ENCODE data around the gene RILPL2. TPM values are rescaled to one million over a fixed set of nuclear protein-coding genes. Genes with fewer than 3 reads are reported as not detected.
"Not testable (repeated sequence)": the region's sequence is repeated elsewhere in the genome, so short reads cannot be mapped to it uniquely, and the experiment has no call there.

RILPL2 gene
- total RNA-seq, 1 donor from 2014 or later: 1.9 TPM

DNA sequence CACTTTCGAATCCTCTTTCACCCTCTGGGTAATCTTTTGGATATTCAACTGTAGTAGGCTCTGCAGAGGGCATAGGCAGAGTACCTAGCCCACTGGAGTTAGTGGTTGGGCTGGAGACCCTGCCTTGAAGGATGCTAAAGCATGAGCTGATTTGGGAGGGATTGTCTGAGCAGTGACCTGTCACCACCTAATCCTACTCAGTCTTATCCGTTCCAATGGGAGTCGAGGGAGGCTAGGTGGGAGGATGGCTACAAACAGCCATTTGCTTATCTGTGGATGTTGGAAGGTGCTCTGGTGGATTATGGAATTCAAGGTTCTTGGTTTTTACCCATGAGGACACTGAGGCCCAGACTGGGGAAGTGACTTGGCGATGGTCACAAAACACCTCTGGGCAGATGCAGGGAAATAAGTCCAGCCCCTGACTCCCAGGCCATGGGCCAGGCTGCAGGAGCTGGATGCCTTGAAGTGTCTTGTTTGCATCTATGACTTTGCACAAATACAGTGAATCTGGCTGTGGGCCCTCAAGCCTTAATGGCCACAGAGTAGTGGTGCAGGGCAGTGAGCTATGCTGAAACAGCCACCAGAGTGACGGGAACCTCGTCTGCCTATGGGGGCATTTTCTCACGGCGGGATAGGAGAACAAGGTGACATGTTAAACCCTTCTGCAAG is 48.8 kb downstream of the RILPL2 start:
- Mint-ChIP-seq H3K27me3 (ENCODE audit: low read depth) (no peaks in the 10 kb centered on the region), H3K4me1 (peaks cover 46% of the 10 kb centered on the region), H3K9me3 (no peaks in the 10 kb centered on the region), H3K4me3 (peak overlapping the region; percentile 97), H3K36me3 (ENCODE audit: low read depth) (peaks cover 1% of the 10 kb centered on the region), H3K27ac (ENCODE audit: unreplicated experiment) (peak overlapping the region; percentile 91)
- DNase-seq (ENCODE audit: low read depth, low spot score): no peak
- TF ChIP-seq, protein P1, sequence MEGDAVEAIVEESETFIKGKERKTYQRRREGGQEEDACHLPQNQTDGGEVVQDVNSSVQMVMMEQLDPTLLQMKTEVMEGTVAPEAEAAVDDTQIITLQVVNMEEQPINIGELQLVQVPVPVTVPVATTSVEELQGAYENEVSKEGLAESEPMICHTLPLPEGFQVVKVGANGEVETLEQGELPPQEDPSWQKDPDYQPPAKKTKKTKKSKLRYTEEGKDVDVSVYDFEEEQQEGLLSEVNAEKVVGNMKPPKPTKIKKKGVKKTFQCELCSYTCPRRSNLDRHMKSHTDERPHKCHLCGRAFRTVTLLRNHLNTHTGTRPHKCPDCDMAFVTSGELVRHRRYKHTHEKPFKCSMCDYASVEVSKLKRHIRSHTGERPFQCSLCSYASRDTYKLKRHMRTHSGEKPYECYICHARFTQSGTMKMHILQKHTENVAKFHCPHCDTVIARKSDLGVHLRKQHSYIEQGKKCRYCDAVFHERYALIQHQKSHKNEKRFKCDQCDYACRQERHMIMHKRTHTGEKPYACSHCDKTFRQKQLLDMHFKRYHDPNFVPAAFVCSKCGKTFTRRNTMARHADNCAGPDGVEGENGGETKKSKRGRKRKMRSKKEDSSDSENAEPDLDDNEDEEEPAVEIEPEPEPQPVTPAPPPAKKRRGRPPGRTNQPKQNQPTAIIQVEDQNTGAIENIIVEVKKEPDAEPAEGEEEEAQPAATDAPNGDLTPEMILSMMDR (conservative IDR thresholded peaks at IDR 0.05): no peak

DNA sequence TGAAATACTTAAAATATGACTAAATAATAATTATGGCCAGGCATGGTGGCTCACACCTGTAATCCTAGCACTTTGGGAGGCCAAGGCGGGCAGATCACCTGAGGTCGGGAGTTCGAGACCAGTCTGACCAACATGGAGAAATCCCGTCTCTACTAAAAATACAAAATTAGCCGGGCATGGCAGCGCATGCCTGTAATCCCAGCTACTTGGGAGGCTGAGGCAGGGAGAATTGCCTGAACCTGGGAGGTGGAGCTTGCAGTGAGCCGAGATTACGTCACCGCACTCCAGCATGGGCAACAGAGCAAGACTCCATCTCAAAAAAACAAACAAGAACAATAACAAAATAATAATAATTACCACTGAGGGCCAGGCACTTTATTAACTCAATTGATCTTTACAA is 50.9 kb downstream of the RILPL2 start:
- H3K4me1 Mint-ChIP-seq: peaks cover 29% of the 10 kb centered on the region
- H3K4me3 Mint-ChIP-seq: peak overlapping the region; percentile 97
- not testable (repeated sequence) for DNase-seq (ENCODE audit: low read depth, low spot score); H3K27ac Mint-ChIP-seq (ENCODE audit: unreplicated experiment); H3K9me3 Mint-ChIP-seq; H3K36me3 Mint-ChIP-seq (ENCODE audit: low read depth); H3K27me3 Mint-ChIP-seq (ENCODE audit: low read depth)

DNA sequence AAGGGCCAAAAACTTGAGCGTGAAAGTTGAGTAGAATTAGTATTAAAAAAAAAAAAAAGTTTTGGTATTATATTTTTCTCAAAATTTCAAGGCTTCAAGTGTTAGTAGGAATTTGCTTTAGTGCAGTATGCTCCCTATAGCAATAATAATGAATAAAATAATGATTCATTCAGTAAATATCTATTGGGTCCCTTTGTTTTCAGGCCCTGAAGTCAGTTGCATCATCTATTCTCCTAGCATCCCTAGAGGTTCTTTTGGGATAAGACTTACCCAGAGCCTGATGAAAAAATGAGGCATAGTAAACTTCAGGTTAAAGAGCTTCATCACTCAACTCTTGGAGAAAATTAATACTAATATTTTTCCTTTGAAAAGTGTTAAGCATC is 51.5 kb downstream of the RILPL2 start:
- H3K4me1 Mint-ChIP-seq: peaks cover 23% of the 10 kb centered on the region
- H3K36me3 Mint-ChIP-seq (ENCODE audit: low read depth): no peaks in the 10 kb centered on the region
- peak overlapping the region; percentile 97 for H3K4me3 Mint-ChIP-seq
- TF ChIP-seq, protein P1 (conservative IDR thresholded peaks at IDR 0.05): peak; percentile 23
- no peaks in the 10 kb centered on the region for H3K27me3 Mint-ChIP-seq (ENCODE audit: low read depth)
- H3K9me3 Mint-ChIP-seq: no peaks in the 10 kb centered on the region
- no peak for DNase-seq (ENCODE audit: low read depth, low spot score)
- H3K27ac Mint-ChIP-seq (ENCODE audit: unreplicated experiment): no peak overlapping the region

DNA sequence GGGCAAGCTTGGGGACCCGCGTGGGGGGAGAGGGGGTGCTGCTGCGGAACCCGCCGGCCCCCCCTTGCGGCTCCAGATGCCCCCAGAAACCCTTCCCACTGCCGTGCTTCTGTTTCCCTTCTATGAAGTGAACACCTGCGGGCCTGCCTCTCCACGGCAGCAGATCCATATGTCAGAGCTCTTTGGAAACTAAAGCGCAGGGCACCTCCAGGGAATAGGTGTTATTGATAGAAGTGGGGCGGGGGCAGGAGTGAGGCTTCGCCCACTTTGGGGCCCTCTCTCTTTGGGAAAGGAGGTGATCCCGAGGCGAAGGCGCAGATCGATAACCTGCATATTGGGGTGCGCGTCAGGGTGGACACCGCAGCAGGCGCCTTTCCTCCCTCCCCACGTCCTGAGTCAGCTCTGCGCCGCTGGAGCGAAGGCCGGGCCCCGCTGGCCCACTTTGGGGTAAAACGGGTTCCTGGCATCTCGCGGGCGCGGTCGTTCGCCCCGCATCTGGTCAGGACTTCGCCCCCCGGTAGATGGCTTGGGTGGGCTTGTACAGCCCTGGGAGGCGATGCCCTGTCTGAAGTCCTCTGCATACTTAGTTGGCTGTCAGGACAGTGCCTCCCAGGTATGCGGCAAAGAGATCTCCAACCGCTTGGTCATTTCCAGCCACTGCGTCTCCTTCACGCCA is 52.0 kb downstream of the RILPL2 start:
- DNase-seq (ENCODE audit: low read depth, low spot score): no peak
- H3K4me1 Mint-ChIP-seq: peaks cover 21% of the 10 kb centered on the region
- no peaks in the 10 kb centered on the region for H3K9me3 Mint-ChIP-seq
- H3K4me3 Mint-ChIP-seq: peak overlapping the region; percentile 97
- H3K36me3 Mint-ChIP-seq (ENCODE audit: low read depth): no peaks in the 10 kb centered on the region
- TF ChIP-seq, protein P1 (conservative IDR thresholded peaks at IDR 0.05): peak; percentile 15
- H3K27ac Mint-ChIP-seq (ENCODE audit: unreplicated experiment): peak overlapping the region; percentile 27
- H3K27me3 Mint-ChIP-seq (ENCODE audit: low read depth): no peaks in the 10 kb centered on the region

DNA sequence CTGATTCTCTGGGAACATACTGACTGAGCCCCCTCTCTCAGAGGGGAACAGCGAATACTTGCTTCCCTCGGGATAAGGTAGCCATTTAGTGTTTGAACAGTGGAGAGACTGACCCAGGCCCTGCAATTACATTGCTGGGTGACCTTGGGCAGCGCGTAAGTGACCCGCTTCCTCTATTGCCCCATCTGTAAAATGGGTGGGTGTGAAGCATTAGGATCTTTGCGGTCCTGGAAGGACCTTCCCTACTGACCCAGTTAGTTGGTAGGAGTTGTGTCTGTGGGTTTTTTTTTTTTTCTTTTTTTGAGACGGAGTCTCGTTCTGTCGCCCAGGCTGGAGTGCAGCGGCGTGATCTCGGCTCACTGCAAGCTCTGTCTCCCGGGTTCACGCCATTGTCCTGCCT is 53.8 kb downstream of the RILPL2 start:
- no peaks in the 10 kb centered on the region for H3K36me3 Mint-ChIP-seq (ENCODE audit: low read depth)
- peak overlapping the region; percentile 76 for H3K4me3 Mint-ChIP-seq
- DNase-seq (ENCODE audit: low read depth, low spot score): no peak
- H3K4me1 Mint-ChIP-seq: peaks cover 13% of the 10 kb centered on the region
- no peaks in the 10 kb centered on the region for H3K27me3 Mint-ChIP-seq (ENCODE audit: low read depth)
- no peak overlapping the region for H3K27ac Mint-ChIP-seq (ENCODE audit: unreplicated experiment)
- H3K9me3 Mint-ChIP-seq: no peaks in the 10 kb centered on the region
- TF ChIP-seq, protein P1 (conservative IDR thresholded peaks at IDR 0.05): no peak

DNA sequence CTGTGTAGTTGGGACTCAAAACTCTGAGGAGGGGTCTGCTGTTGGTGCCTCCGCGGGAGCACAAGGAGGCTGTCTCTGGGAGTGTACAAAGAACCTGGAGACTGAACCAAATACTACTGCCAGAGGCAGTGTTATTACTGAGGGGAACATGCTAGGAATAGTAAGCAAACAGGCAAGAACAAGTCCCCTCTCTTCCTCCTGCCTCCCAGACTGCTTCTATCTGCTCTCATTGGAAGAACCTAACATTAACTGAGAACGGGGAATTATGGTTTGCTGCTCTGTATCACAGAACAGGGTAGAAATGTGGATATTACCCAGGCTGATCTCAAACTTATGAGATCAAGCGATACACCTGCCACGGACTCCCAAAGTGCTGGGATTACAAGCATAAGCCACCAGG is 57.1 kb downstream of the RILPL2 start:
- Mint-ChIP-seq H3K36me3 (ENCODE audit: low read depth) (no peaks in the 10 kb centered on the region), H3K27ac (ENCODE audit: unreplicated experiment) (no peak overlapping the region), H3K4me1 (peaks cover 5% of the 10 kb centered on the region), H3K4me3 (no peak overlapping the region), H3K9me3 (no peaks in the 10 kb centered on the region), H3K27me3 (ENCODE audit: low read depth) (no peaks in the 10 kb centered on the region)
- no peak for DNase-seq (ENCODE audit: low read depth, low spot score)
- TF ChIP-seq, protein P1 (conservative IDR thresholded peaks at IDR 0.05): no peak

DNA sequence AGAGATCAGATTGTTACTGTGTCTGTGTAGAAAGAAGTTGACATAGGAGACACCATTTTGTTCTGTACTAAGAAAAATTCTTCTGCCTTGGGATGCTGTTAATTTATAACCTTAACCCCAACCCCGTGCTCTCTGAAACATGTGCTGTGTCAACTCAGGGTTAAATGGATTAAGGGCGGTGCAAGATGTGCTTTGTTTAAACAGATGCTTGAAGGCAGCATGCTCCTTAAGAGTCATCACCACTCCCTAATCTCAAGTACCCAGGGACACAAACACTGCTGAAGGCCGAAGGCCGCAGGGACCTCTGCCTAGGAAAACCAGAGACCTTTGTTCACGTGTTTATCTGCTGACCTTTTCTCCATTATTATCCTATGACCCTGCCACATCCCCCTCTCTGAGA is 64.1 kb downstream of the RILPL2 start:
- H3K27me3 Mint-ChIP-seq (ENCODE audit: low read depth): not testable (repeated sequence)

DNA sequence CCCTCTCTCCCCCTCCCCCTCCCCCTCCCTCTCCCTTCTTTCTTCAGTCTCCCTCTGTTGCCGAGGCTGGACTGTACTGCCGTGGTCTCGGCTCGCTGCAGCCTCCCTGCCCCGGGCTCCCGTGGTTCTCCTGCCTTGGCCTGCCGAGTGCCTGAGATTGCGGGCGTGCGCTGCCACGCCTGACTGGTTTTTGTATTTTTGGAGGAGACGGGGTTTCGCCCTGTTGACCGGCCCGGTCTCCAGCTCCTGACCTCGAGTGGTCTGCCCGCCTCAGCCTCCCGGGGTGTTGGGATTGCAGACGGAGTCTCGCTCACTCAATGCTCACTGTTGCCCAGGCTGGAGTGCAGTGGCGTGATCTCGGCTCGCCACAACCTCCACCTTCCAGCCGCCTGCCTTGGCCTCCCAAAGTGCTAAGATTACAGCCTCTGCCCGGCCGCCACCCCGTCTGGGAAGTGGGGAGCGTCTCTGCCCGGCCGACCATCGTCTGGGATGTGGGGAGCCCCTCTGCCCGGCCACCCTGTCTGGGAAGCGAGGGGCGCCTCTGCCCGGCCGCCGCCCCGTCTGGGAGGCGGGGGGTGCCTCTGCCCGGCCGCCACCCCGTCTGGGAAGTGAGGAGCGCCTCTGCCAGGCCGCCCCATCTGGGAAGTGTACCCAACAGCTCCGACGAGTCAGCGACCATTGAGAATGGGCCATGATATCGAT is 64.7 kb downstream of the RILPL2 start:
- not testable (repeated sequence) for DNase-seq (ENCODE audit: low read depth, low spot score); H3K27ac Mint-ChIP-seq (ENCODE audit: unreplicated experiment); H3K4me1 Mint-ChIP-seq; H3K4me3 Mint-ChIP-seq; H3K9me3 Mint-ChIP-seq; H3K27me3 Mint-ChIP-seq (ENCODE audit: low read depth); H3K36me3 Mint-ChIP-seq (ENCODE audit: low read depth)

More for the DNA sequence above, 64.1 kb downstream of the RILPL2 start:
- not testable (repeated sequence) for DNase-seq (ENCODE audit: low read depth, low spot score); H3K27ac Mint-ChIP-seq (ENCODE audit: unreplicated experiment); H3K36me3 Mint-ChIP-seq (ENCODE audit: low read depth); H3K4me3 Mint-ChIP-seq; H3K9me3 Mint-ChIP-seq; H3K4me1 Mint-ChIP-seq
